Mesodermal cell (in vitro differentiated cells): ENCODE results near the gene SKOR1.

Experiments used
- H3K27ac ChIP-seq: 2 replicates; pipeline ENCODE4 v1.7.0; 2013; ENCODE audit warnings: mild to moderate bottlenecking, low read depth, low read length, moderate library complexity; ENCODE audit not compliant: severe bottlenecking
- H3K36me3 ChIP-seq: 2 replicates; pipeline ENCODE4 v1.7.1; 2013; ENCODE audit warnings: mild to moderate bottlenecking, low read length, moderate library complexity; ENCODE audit not compliant: control insufficient read depth, insufficient read depth
- H3K4me1 ChIP-seq: one replicate; pipeline ENCODE4 v1.7.1; 2013; ENCODE audit warnings: mild to moderate bottlenecking, low read length; ENCODE audit not compliant: insufficient read depth, control insufficient read depth, poor library complexity, severe bottlenecking
- H3K4me3 ChIP-seq: 2 replicates; pipeline ENCODE4 v1.7.0; 2013; ENCODE audit warnings: low read length, control low read depth, mild to moderate bottlenecking; ENCODE audit not compliant: insufficient read depth, poor library complexity, severe bottlenecking; ENCODE audit errors: extremely low read depth
- H3K9me3 ChIP-seq: 2 replicates; pipeline ENCODE4 v1.7.1; 2013; ENCODE audit warnings: mild to moderate bottlenecking, low read length, moderate library complexity; ENCODE audit not compliant: control insufficient read depth
- WGBS, 2 experiments: methylation state at CpG; one replicate each; pipeline ENCODE4 v1.1.5; 2013; ENCODE audit warnings: missing lambda C conversion rate in 2 of 2; ENCODE audit not compliant: insufficient coverage in 2 of 2; 5-methylcytosine and 5-hydroxymethylcytosine counted together

The SKOR1 gene

DNA sequence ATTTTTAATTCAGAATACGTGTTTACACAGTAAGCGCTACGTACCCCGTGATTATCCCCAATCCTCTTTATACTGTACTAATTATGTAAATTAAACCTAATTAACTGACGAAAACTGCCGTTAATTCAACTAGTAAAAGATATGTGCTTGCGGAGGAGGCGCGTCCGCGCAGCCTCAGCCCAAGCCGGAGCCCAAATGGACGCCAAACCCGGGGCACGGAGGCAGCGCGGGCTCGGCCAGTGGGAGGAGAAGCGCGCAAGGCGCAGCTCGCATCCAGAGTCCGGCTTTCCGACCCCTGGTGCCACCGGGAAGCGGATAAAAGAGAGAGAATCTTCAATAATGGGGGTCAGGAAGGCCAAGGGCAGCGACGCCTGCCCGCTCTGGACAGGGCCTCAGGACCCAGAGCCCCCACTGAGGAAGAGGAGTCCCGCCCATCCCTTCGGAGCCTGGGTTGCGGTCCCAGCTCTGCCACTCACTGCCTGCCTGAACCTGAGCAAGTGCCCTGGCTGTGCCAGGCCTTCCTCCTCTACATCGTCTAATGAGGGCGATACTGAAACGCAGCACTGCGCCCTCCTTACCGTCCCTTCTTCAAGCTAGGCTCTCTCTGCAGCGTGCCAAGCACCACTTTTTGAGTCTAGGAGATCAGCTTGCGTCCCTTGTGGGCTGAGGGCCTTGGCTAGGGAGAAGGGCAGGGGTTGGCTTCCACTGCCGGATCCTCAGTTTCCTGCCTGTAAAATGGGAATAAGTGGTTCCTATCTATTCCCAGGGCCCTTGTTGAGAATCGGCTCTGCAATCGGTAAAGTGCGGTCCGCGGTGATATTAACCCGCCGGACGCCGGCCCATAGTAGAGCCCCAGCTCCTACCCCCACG, 5.0 kb upstream of the SKOR1 start:
- Histone ChIP-seq H3K36me3 (no peaks in the 10 kb centered on the region), H3K4me1 (no peaks in the 10 kb centered on the region), H3K9me3 (no peaks in the 10 kb centered on the region), H3K27ac (no peak overlapping the region), H3K4me3 (no peak overlapping the region)
- WGBS, 2 experiments, result 41 to 52% methylated on average over 30 to 45 of the region's 50 CpGs

DNA sequence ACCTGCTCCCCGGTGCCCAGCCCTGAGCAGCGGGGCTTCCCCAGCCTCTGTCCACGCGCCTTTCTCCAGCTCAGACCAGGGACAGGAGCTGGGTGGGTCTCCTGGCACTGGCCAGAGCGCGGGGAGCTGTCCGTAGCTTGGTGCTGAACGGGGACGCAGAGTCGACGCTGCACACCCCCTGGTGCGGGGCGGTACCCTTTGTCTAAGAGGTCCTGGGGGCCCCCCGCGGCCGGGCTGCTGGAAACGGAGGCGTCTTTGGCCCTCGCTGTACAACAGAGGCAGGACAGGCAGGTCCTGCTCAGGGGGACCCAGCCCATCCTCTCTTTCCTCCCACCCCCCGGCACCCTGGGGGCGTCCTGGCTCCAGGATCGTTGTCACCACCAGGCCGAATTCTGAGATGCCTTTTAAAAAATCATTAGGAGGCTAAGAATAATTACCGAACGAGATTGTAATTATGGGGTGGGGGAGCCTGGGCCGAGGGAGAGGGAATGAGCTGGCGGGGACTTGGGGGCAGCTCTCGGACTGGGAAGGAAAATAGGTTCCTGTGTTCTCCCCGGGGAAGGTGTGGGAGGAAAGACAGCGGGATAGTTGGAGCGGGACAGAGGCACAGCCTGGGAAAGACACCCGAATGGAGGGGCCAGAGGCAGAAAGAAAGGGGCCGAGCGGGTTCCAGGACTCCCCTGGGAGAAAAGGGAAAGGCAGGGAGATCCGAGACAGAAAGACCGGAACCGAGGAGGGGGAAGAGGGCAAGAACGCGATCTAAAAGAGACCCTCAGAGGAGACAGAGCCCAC, 4.1 kb upstream of the SKOR1 start:
- H3K4me1 ChIP-seq, result no peaks in the 10 kb centered on the region
- no peaks in the 10 kb centered on the region for H3K36me3 ChIP-seq
- H3K9me3 ChIP-seq, result no peaks in the 10 kb centered on the region
- H3K27ac ChIP-seq, result no peak overlapping the region
- no peak overlapping the region for H3K4me3 ChIP-seq
- 4 to 6% methylated on average over 25 to 32 of the region's 39 CpGs for WGBS, 2 experiments

DNA sequence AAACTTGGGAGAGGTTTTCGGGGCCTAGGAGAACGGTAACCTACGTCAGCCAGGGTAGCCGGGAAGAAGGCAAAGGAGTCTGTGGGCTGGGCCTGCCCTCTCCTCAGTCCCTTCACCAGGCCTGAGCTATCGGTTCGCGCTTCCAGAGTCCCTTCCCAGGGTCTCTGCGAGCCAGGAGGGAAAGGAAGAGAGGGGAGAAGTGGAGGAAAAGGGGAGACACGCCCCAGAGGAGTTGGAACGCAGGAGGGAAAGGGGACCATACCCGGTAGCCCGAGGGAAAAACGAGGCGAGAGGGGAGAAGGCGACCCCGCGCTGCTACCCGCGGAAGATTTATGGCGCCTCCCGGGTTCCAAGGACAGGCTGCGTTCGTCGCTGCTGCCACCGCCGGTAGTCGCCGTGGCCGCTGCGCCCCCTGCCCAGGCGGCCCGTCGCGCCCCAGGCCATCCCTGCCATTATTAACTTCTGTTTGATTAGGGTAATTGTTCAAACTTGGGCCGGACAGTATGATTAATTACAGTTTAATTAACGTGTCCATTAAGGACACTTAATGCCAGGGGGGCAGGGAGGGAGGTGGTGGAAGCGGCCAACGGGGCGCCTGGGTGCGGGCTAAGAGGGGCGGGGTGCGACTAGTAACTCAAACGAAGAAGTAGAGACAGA, 3.4 kb upstream of the SKOR1 start:
- Histone ChIP-seq H3K36me3 (no peaks in the 10 kb centered on the region), H3K9me3 (no peaks in the 10 kb centered on the region), H3K4me1 (no peaks in the 10 kb centered on the region), H3K27ac (no peak overlapping the region), H3K4me3 (no peak overlapping the region)
- 1 to 3% methylated on average over 34 to 35 of the region's 43 CpGs for WGBS, 2 experiments

DNA sequence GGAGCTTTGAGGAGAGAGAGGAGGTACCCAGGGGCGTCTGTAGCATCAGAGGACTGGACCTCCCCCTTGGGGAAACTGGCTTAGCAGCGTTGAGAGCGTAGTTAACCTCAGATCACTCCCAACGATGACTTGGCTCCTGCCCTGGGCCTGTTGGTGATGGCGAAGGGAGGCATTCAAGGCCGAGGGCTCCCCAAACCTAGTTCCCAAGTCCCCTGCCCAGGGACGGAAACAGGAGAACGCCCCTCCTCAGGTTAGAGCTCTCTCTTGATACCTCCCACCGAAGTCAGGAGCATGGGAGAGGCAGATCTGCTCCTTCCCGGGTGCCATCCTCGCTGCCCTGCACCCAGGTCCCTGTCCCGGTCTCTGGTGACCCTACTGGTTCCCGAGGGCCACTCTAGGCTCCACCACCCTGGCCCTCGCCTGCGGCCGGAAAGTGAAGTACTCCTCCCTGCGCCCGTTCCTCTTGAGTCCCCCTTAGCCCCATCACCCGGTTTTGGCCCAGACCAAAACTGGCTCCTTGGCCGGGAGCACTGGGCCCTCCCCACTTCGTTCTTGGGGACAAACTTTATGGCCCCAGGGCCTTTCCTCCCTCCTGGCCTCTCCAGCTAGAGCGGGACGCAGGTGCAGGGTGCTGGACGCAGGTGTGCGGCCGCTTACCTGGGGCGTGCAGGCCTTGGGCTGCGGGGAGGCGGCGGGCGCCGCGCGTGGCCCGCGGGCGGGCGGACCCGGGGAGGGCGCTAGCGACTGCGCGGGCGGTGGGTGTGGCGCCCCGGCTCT, 2.6 kb upstream of the SKOR1 start:
- 2 to 4% methylated on average over 36 to 45 of the region's 46 CpGs for WGBS, 2 experiments
- Histone ChIP-seq H3K4me3 (no peak overlapping the region), H3K36me3 (no peaks in the 10 kb centered on the region)

DNA sequence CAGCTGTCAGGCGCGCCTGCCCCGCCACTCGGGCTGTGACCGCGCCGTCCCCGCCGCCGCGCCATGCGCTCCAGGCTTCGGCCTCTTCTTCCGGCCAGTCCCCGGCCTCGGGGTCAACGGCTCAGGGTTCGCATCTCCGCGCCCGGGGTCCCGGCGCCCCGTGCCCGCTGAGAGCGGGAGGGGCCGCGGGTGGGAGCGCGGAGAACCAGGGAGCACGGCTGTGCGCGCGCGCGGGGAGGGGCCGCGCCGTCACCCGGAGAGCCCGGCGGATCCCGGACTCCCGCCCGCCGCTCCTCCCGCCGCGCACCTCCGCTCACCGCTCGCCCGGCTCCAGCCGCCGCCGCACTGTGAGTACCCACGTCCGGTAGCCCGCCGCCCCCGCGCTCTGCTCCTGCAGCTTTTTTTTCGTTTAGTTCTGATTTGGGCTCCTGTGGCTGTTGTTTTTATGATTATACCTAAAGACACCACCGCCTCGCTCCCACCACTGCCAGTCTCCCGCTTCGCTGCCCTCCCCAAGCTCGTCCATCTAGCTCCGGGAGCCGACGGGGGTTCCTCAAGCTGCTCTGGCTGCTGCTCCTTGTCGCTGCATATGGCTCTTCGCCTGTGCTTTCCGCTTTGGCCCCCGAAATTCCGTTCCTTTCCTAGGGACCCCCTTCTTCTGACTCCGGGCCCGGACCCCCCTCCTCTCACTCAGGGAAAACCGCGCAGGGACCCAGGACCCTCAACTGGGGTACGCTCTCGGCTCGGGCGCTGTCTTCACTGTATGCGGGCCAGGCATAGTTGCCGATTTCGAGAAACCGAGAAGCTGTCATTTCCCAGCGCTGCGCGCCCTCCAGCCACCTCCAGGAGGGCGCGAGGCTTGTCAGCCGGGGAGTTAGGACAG, 1.8 kb upstream of the SKOR1 start:
- no peaks in the 10 kb centered on the region for H3K36me3 ChIP-seq
- peaks cover 2% of the 10 kb centered on the region for H3K4me1 ChIP-seq
- H3K27ac ChIP-seq, result no peak overlapping the region
- WGBS, 2 experiments, result 1 to 2% methylated on average over 50 to 84 of the region's 94 CpGs
- H3K9me3 ChIP-seq, result no peaks in the 10 kb centered on the region
- H3K4me3 ChIP-seq, result no peak overlapping the region

More for the DNA sequence above, 2.6 kb upstream of the SKOR1 start:
- Histone ChIP-seq H3K4me1 (no peaks in the 10 kb centered on the region), H3K27ac (no peak overlapping the region), H3K9me3 (no peaks in the 10 kb centered on the region)

DNA sequence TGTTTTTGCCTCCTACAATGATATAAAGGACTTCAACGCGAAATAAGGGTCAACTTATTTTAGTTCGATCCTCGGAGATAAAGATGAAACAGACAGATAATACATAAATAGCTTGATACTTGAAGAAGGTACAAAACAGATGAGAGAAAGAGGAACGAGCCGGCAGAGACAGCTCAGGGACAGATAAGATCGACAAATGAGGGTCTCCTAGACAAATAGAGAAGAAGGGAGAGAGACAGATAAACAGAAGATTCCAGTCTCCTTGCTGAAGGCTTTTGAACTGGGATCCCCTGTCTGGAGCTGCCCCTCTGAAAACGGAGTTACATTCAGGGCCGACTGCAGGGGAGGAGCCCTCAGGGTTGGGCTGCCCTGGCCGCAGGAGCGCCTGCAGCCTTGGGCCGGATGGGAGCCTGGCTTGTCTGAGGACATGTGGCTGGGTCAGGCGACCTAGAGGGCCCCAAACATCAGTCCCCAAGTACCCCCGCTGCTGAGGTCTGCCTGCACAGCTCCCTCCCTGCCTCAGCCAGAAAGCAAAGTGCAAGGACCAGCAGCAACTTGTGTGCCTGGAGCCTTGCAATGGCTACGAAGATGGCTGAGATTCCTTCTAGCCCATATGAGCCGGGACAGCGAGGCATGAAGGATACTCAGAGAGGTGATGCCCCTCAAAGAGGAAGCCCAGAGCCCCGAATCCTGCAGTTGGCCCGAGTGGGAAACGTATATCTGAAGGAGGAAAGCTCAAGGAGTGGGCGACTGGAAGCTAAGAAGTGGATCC, 926 bp upstream of the SKOR1 start:
- H3K36me3 ChIP-seq, result no peaks in the 10 kb centered on the region
- H3K4me3 ChIP-seq, result no peak overlapping the region
- 8 to 9% methylated on average over 17 to 21 of the region's 21 CpGs for WGBS, 2 experiments
- H3K27ac ChIP-seq, result no peak overlapping the region
- peaks cover 3% of the 10 kb centered on the region for H3K4me1 ChIP-seq
- no peaks in the 10 kb centered on the region for H3K9me3 ChIP-seq

DNA sequence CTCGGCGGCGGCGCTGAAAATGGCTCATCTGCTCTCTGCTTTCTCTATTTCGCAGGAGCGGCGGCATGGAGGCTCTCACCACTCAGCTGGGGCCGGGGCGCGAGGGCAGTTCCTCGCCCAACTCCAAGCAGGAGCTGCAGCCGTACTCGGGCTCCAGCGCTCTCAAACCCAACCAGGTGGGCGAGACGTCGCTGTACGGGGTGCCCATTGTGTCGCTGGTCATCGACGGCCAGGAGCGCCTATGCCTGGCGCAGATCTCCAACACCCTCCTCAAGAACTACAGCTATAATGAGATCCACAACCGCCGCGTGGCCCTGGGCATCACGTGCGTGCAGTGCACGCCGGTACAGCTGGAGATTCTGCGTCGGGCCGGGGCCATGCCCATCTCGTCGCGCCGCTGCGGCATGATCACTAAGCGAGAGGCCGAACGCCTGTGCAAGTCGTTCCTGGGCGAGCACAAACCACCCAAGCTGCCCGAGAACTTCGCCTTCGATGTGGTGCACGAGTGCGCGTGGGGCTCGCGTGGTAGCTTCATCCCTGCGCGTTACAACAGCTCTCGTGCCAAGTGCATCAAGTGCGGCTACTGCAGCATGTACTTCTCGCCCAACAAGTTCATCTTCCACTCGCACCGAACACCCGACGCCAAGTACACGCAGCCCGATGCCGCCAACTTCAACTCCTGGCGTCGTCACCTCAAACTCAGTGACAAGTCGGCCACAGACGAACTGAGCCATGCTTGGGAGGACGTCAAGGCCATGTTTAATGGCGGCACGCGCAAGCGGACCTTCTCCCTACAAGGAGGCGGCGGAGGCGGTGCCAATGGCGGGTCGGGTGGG, 790 bp downstream of the SKOR1 start:
- 6% methylated on average over 66 to 74 of the region's 77 CpGs for WGBS, 2 experiments
- Histone ChIP-seq H3K27ac (no peak overlapping the region), H3K4me1 (peaks cover 3% of the 10 kb centered on the region), H3K36me3 (no peaks in the 10 kb centered on the region), H3K4me3 (no peak overlapping the region), H3K9me3 (no peaks in the 10 kb centered on the region)

DNA sequence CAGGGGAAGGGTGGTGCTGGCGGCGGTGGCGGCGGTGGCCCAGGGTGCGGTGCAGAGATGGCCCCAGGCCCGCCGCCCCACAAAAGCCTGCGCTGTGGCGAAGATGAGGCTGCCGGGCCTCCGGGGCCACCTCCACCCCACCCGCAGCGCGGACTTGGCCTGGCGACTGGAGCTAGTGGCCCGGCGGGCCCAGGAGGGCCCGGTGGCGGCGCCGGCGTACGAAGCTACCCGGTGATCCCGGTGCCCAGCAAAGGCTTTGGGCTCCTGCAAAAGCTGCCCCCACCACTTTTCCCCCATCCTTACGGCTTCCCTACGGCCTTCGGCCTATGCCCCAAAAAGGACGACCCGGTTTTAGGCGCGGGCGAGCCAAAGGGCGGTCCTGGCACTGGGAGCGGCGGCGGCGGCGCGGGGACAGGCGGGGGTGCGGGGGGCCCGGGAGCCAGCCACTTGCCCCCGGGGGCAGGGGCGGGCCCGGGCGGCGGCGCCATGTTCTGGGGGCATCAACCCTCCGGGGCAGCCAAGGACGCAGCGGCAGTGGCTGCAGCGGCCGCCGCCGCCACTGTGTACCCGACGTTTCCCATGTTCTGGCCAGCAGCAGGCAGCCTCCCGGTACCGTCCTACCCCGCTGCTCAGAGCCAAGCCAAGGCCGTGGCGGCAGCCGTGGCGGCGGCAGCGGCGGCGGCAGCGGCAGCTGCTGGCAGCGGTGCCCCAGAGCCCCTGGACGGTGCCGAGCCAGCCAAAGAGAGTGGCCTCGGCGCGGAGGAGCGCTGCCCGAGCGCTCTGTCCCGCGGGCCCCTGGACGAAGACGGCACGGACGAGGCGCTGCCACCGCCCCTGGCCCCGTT, 1.6 kb downstream of the SKOR1 start:
- 1% methylated on average over 80 to 82 of the region's 88 CpGs for WGBS, 2 experiments
- no peaks in the 10 kb centered on the region for H3K36me3 ChIP-seq

More for the DNA sequence above, 1.6 kb downstream of the SKOR1 start:
- Histone ChIP-seq H3K27ac (no peak overlapping the region), H3K4me1 (peaks cover 3% of the 10 kb centered on the region), H3K4me3 (no peak overlapping the region), H3K9me3 (no peaks in the 10 kb centered on the region)
